WTC11 (cell line): ENCODE measurements around the gene GGT6.

Source experiments
- ELF4 ChIP-seq: sonication (generic); formaldehyde crosslinking; IDR thresholded peaks from 2 replicates; pipeline ENCODE4 v1.8.1; 2022; ENCODE audit warnings: low read depth, mild to moderate bottlenecking, moderate library complexity, missing genetic modification reagents
- ETV6 ChIP-seq: sonication (generic); formaldehyde crosslinking; IDR thresholded peaks from 2 replicates; pipeline ENCODE4 v1.8.1; 2022; ENCODE audit warnings: mild to moderate bottlenecking, missing genetic modification reagents
- FOXK1 ChIP-seq: sonication (generic); formaldehyde crosslinking; IDR thresholded peaks from 2 replicates; pipeline ENCODE4 v1.8.0; 2022; ENCODE audit warnings: mild to moderate bottlenecking, moderate library complexity, missing genetic modification reagents
- MYBL2 ChIP-seq: sonication (generic); formaldehyde crosslinking; IDR thresholded peaks from 2 replicates; pipeline ENCODE4 v1.8.1; 2023; ENCODE audit warnings: mild to moderate bottlenecking, moderate library complexity, missing genetic modification reagents
- NR2C2 ChIP-seq: sonication (generic); formaldehyde crosslinking; IDR thresholded peaks from 2 replicates; pipeline ENCODE4 v1.8.0; 2022; ENCODE audit warnings: mild to moderate bottlenecking, missing genetic modification reagents
- NR3C1 ChIP-seq: sonication (generic); formaldehyde crosslinking; conservative IDR thresholded peaks from 2 replicates; pipeline ENCODE4 v1.8.1; 2023; ENCODE audit warnings: low read depth, mild to moderate bottlenecking, missing genetic modification reagents
- SOX15 ChIP-seq: fragments of 250-450 bp; sonication (Bioruptor Pico); IDR thresholded peaks from 2 replicates; pipeline ENCODE4 v1.9.0; 2021; ENCODE audit warnings: mild to moderate bottlenecking
- TEAD1 ChIP-seq: sonication (generic); formaldehyde crosslinking; IDR thresholded peaks from 2 replicates; pipeline ENCODE4 v1.8.0; 2022; ENCODE audit warnings: mild to moderate bottlenecking, missing genetic modification reagents
- TEAD4 ChIP-seq: sonication (generic); formaldehyde crosslinking; IDR thresholded peaks from 2 replicates; pipeline ENCODE4 v1.8.0; 2022; ENCODE audit warnings: mild to moderate bottlenecking, missing genetic modification reagents
- ZNF138 ChIP-seq: sonication (generic); formaldehyde crosslinking; conservative IDR thresholded peaks from 2 replicates; pipeline ENCODE4 v1.8.1; 2022; ENCODE audit warnings: mild to moderate bottlenecking, moderate library complexity, missing genetic modification reagents
- ZNF232 ChIP-seq: sonication (generic); formaldehyde crosslinking; IDR thresholded peaks from 2 replicates; pipeline ENCODE4 v1.8.0; 2022; ENCODE audit warnings: mild to moderate bottlenecking, missing genetic modification reagents
- TF ChIP-seq, protein P1 (sequence below): sonication (generic); formaldehyde crosslinking; IDR thresholded peaks from 2 replicates; pipeline ENCODE4 v1.8.1; 2023; ENCODE audit warnings: mild to moderate bottlenecking, missing genetic modification reagents, borderline replicate concordance
- TF ChIP-seq, protein P2 (sequence below): fragments of 200-600 bp; IDR thresholded peaks from 2 replicates; pipeline ENCODE4 v1.8.0; 2022; ENCODE audit warnings: antibody characterized with exemption
- TF ChIP-seq, protein P3 (sequence below): sonication (generic); formaldehyde crosslinking; IDR thresholded peaks from 2 replicates; pipeline ENCODE4 v1.8.1; 2023; ENCODE audit warnings: mild to moderate bottlenecking, missing genetic modification reagents, moderate library complexity

DNA sequence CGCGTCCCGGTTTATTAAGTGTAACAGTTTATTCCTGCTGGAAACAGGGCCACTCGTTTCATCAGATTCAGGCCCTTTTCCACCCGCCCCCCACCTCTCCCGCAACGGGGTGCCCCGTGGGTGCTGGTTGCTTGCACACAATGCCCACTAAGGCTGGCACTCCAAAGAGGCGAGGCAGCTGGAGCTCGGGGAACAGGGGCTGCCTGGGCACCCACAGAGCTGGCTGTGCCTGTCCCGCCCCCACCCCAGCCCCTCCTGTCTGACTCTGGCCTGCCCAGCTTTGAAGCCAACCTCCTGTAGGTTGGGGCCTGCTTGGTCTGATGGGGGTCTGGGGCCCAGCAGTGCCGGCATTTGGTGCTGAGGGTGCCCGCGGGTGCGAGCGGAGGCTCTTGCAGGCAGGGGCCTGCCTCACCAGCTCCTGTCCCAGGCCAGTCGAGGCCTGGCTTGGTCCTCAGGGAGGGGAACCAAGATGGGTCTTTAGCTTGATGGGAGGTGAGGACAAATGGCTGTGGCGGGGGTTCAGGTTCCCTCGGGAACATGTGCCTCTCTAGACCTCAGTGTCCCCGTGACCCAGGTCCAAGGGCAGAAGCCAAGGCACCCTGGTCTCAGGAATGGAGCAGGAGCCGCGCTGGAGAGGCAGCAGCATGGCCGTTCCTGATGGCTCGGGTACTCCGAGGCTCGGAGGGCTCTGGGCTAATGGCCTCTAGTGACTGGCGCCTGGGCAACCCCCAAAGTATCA, 25.3 kb downstream of the GGT6 start:
- no peak for TF ChIP-seq ELF4 (CRISPR knock-in tag)
- TF ChIP-seq, protein P1, sequence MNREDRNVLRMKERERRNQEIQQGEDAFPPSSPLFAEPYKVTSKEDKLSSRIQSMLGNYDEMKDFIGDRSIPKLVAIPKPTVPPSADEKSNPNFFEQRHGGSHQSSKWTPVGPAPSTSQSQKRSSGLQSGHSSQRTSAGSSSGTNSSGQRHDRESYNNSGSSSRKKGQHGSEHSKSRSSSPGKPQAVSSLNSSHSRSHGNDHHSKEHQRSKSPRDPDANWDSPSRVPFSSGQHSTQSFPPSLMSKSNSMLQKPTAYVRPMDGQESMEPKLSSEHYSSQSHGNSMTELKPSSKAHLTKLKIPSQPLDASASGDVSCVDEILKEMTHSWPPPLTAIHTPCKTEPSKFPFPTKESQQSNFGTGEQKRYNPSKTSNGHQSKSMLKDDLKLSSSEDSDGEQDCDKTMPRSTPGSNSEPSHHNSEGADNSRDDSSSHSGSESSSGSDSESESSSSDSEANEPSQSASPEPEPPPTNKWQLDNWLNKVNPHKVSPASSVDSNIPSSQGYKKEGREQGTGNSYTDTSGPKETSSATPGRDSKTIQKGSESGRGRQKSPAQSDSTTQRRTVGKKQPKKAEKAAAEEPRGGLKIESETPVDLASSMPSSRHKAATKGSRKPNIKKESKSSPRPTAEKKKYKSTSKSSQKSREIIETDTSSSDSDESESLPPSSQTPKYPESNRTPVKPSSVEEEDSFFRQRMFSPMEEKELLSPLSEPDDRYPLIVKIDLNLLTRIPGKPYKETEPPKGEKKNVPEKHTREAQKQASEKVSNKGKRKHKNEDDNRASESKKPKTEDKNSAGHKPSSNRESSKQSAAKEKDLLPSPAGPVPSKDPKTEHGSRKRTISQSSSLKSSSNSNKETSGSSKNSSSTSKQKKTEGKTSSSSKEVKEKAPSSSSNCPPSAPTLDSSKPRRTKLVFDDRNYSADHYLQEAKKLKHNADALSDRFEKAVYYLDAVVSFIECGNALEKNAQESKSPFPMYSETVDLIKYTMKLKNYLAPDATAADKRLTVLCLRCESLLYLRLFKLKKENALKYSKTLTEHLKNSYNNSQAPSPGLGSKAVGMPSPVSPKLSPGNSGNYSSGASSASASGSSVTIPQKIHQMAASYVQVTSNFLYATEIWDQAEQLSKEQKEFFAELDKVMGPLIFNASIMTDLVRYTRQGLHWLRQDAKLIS (CRISPR knock-in tag), result no peak
- TF ChIP-seq, protein P2, sequence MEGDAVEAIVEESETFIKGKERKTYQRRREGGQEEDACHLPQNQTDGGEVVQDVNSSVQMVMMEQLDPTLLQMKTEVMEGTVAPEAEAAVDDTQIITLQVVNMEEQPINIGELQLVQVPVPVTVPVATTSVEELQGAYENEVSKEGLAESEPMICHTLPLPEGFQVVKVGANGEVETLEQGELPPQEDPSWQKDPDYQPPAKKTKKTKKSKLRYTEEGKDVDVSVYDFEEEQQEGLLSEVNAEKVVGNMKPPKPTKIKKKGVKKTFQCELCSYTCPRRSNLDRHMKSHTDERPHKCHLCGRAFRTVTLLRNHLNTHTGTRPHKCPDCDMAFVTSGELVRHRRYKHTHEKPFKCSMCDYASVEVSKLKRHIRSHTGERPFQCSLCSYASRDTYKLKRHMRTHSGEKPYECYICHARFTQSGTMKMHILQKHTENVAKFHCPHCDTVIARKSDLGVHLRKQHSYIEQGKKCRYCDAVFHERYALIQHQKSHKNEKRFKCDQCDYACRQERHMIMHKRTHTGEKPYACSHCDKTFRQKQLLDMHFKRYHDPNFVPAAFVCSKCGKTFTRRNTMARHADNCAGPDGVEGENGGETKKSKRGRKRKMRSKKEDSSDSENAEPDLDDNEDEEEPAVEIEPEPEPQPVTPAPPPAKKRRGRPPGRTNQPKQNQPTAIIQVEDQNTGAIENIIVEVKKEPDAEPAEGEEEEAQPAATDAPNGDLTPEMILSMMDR, result no peak
- no peak for TF ChIP-seq FOXK1 (CRISPR knock-in tag)
- no peak for TF ChIP-seq ETV6 (CRISPR knock-in tag)
- no peak for TF ChIP-seq TEAD4 (CRISPR knock-in tag)
- TF ChIP-seq NR3C1 (CRISPR knock-in tag), result no peak
- no peak for TF ChIP-seq NR2C2
- no peak for TF ChIP-seq ZNF232
- TF ChIP-seq SOX15 (CRISPR knock-in tag), result no peak
- no peak for TF ChIP-seq MYBL2
- TF ChIP-seq ZNF138 (CRISPR knock-in tag), result no peak
- TF ChIP-seq TEAD1, result no peak
- TF ChIP-seq, protein P3, sequence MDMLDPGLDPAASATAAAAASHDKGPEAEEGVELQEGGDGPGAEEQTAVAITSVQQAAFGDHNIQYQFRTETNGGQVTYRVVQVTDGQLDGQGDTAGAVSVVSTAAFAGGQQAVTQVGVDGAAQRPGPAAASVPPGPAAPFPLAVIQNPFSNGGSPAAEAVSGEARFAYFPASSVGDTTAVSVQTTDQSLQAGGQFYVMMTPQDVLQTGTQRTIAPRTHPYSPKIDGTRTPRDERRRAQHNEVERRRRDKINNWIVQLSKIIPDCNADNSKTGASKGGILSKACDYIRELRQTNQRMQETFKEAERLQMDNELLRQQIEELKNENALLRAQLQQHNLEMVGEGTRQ (CRISPR knock-in tag), result no peak
